ENCODE results near the gene IP6K2.

IP6K2 gene

DNA sequence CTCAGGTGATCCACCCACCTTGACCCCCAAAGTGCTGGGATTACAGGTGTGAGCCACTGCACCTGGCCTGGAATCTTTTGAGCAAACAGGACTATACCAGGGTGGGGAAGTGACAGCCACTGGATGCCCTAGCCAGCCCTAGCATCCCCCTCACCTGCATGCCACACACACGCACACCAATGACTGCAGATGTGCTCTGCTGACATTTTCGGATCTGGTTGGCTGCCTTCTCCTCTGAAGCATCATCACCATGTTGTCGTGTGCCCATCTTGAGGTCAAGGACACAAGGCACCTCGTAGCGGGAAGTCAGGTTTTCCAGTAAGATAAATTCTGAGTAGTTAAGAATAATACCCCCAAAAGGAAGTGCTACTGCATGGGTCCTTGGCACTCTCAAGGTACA is 27.6 kb downstream of the IP6K2 start:
- DNase-seq (ENCODE audit: low read depth, low spot score), result no peak
- in situ Hi-C loops (cut with HindIII; ENCODE audit: low sequenced_read_pairs), result no loop called here
- TF ChIP-seq, protein P1, sequence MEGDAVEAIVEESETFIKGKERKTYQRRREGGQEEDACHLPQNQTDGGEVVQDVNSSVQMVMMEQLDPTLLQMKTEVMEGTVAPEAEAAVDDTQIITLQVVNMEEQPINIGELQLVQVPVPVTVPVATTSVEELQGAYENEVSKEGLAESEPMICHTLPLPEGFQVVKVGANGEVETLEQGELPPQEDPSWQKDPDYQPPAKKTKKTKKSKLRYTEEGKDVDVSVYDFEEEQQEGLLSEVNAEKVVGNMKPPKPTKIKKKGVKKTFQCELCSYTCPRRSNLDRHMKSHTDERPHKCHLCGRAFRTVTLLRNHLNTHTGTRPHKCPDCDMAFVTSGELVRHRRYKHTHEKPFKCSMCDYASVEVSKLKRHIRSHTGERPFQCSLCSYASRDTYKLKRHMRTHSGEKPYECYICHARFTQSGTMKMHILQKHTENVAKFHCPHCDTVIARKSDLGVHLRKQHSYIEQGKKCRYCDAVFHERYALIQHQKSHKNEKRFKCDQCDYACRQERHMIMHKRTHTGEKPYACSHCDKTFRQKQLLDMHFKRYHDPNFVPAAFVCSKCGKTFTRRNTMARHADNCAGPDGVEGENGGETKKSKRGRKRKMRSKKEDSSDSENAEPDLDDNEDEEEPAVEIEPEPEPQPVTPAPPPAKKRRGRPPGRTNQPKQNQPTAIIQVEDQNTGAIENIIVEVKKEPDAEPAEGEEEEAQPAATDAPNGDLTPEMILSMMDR (IDR thresholded peaks at IDR 0.05; ENCODE audit: low read depth, low read length), result no peak
- H3K4me3 ChIP-seq (ENCODE audit: low read depth, low read length), result no peak overlapping the region

DNA sequence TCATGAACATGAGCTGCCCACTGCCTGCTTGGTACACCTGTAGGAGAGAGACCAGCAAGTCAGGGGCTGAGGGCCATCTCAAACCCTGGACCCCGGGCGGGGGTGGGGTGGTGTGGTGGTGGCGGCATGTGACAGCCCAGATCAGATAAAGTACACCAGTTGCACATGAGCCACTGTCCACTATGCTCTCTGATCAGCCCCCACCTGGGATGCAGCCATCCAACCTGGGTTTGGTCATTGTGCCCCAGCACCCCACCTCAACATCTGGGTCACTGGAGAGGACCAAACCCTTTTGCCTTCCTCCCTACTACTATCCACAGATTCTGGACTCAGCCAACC is 28.3 kb downstream of the IP6K2 start:
- TF ChIP-seq, protein P1 (IDR thresholded peaks at IDR 0.05; ENCODE audit: low read depth, low read length), result no peak
- no peak overlapping the region for H3K4me3 ChIP-seq (ENCODE audit: low read depth, low read length)
- in situ Hi-C loops (cut with HindIII; ENCODE audit: low sequenced_read_pairs), result no loop called here
- DNase-seq (ENCODE audit: low read depth, low spot score), result no peak

DNA sequence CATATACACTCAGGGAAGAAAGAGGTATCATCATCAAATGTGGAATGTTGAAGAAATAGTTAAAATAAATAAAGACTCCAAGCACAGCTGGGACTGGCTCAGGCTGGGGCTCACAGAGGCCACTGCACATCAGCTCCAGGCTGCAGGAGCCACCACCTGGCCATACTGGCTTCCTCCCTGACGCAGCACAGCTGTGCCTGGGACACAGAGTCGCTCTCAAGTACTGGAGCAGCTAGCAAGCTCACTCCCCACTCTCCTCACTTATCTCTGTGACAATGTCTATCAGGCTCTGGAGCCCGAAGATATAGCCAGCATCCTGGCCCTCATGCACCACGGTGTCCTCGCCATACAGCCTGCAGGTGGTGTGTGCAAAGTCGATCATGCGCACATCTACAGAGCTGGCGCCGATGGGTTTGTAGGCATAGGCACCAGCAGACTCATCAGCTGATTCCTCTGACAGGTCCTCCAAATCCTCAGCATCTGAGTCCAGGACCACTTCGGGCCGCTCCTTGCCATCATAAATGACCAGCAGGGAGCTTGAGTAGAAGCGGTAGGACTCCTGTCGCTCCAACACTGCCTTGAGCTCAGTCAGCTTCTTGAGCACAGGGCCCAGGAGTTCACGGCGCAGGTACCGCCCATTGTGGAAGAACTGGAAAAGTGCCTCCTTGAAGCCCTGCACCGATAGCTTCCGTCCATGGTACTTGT is 28.8 kb downstream of the IP6K2 start:
- DNase-seq (ENCODE audit: low read depth, low spot score), result no peak
- in situ Hi-C loops (cut with HindIII; ENCODE audit: low sequenced_read_pairs), result no loop called here
- TF ChIP-seq, protein P1 (IDR thresholded peaks at IDR 0.05; ENCODE audit: low read depth, low read length), result no peak
- no peak overlapping the region for H3K4me3 ChIP-seq (ENCODE audit: low read depth, low read length)

DNA sequence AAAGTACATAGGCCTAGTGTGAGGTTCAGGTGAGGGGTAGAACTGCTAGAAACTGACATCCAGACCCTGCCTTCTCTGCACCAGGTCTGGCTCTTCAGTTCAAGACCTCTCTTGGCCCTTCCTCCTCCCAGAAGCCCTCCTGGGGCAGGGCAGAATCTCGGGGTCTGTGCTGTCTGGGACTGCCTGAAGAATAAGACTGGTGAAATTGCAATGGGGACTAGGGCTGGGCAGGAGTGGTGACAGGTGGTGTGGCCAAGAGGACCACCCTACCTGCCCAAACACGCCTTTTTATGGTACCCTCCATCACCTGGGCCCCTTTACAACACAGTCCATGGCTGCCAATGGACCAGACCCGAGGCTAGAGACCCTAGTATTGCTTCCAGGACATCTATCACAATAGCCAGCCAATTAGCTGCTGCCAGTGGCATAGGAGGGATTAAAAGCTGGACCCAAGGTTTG is 29.8 kb downstream of the IP6K2 start:
- no peak overlapping the region for H3K4me3 ChIP-seq (ENCODE audit: low read depth, low read length)
- TF ChIP-seq, protein P1 (IDR thresholded peaks at IDR 0.05; ENCODE audit: low read depth, low read length), result no peak
- DNase-seq (ENCODE audit: low read depth, low spot score), result no peak
- in situ Hi-C loops (cut with HindIII; ENCODE audit: low sequenced_read_pairs), result no loop called here

DNA sequence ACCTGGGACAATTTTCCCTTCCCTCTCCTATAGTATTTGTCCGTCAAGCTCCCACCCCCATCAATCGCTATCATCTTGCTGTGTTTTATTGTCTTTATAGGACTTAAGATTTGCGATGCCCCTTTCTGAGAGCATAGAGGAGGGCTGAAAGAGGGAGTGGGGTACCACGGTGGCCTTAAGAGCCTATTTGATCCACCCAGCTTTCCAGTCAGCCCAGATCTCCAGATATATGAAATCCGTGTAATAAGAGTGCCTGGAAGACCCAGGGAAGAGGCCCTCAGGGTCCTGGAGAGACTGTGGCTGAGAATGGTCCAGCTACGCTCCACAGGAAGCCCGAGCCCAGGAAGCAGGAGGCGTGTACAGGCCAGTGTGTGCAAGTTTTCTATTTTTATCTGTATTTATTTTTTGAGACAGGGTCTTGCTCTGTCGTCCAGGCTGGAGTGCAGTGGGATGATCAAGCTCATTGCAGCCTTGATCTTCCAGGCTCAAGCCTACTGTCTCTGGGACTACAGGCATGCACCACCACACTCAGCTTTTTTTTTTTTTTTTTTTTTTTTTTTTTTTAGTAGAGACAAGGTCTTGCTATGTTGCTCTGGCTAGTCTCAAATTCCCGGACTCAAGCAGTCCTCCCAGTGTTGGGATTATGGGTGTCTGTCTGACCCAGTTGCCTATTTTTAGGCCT is 30.3 kb downstream of the IP6K2 start:
- in situ Hi-C loops (cut with HindIII; ENCODE audit: low sequenced_read_pairs), result no loop called here
- TF ChIP-seq, protein P1 (IDR thresholded peaks at IDR 0.05; ENCODE audit: low read depth, low read length), result no peak
- DNase-seq (ENCODE audit: low read depth, low spot score), result no peak
- no peak overlapping the region for H3K4me3 ChIP-seq (ENCODE audit: low read depth, low read length)

DNA sequence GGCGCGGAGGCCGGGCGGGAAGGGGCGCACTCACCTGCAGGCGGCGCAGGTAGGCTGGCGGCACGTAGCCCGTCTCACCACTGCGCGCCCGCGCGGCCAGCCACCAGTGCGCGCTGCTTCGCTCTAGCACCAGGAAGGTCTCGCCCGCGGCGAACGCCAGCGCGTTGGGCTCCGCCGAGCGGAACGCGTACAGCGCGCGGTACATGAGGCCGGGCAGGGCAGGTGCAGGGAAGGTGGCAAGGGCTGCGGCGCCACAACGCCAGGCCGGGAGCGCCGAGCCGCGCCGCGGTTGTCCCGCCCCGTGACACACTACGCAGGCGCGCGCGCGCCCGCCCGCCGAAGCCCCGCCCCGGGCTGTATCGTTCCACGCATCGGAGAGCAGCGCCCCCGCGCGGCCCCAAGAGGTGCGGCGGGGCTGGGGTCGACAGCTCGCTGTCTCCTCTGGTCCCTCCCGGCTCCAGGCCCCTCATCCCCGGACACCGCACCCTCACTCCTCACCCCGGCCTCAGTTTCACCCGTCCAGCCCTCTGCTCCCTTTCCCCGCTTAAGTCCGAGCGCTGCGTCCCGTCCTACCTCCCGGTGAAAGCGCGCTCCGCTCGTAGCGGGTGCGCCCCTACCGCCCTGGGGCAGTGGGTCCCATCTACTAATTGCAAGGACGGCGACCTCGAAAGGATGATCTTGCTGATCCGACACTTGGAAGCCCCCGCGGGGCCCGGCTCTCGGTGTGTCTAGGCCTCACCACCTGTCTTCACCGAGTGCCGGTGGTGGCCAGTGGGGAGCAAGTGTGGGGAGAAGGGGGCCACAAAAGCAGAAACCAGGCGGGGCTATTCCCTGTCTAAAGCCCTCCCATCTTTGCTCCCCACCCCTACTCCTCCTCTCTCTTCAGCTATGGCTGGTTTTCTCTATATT is 31.2 kb downstream of the IP6K2 start, which contains the start of gene NCKIPSD:
Gene NCKIPSD (minus strand): TSS at position 313 of the 909 bp plus-strand sequence. CDS start 108 bp downstream, at position 205.
- peak; percentile 82 for DNase-seq (ENCODE audit: low read depth, low spot score)
- TF ChIP-seq, protein P1 (IDR thresholded peaks at IDR 0.05; ENCODE audit: low read depth, low read length), result peak; percentile 78
- in situ Hi-C loops (cut with HindIII; ENCODE audit: low sequenced_read_pairs), result no loop called here
- H3K4me3 ChIP-seq (ENCODE audit: low read depth, low read length), result peak within 1 kb of the TSS; percentile 77
